Measurements from ENCODE around the gene TPSB2.
"Not testable (repeated sequence)": the region's sequence is repeated elsewhere in the genome, so short reads cannot be mapped to it uniquely, and the experiment has no call there.

Gene TPSB2

GRCh38 chr16:1230084-1230470 is at the start of gene TPSB2:
TPSB2 (minus strand) TSS chr16:1230184; CDS start chr16:1229951, 233 bp downstream.
- not testable (repeated sequence) for DNase-seq

GRCh38 chr16:1279081-1279944 is 49.3 kb upstream of the TPSB2 start:
- DNase-seq = no peak

- no peak for DNase-seq
These were observed 48.5 kb upstream of the TPSB2 start for GRCh38 chr16:1278477-1278876.

GRCh38 chr16:1277617-1278282 is 47.8 kb upstream of the TPSB2 start:
- no peak for DNase-seq

- DNase-seq = no peak
These were observed 47.2 kb upstream of the TPSB2 start for GRCh38 chr16:1277151-1277598.

- DNase-seq = no peak
These were observed 46.5 kb upstream of the TPSB2 start for GRCh38 chr16:1276580-1276878.

- no peak for DNase-seq
These were observed 46.0 kb upstream of the TPSB2 start for GRCh38 chr16:1275791-1276579.

- DNase-seq = no peak
These were observed 44.8 kb upstream of the TPSB2 start for GRCh38 chr16:1274767-1275166.

- DNase-seq = no peak
These were observed 43.8 kb upstream of the TPSB2 start for GRCh38 chr16:1273816-1274215.

- no peak for DNase-seq
These were observed 42.6 kb upstream of the TPSB2 start for GRCh38 chr16:1272453-1273198.

- DNase-seq = not testable (repeated sequence)
These were observed 41.9 kb upstream of the TPSB2 start for GRCh38 chr16:1271724-1272413.

GRCh38 chr16:1271380-1271723 is 41.4 kb upstream of the TPSB2 start:
- no peak for DNase-seq

GRCh38 chr16:1269418-1269817 is 39.4 kb upstream of the TPSB2 start:
- DNase-seq = not testable (repeated sequence)

GRCh38 chr16:1265826-1266225 is 35.8 kb upstream of the TPSB2 start:
- DNase-seq = no peak

- DNase-seq = no peak
These were observed 35.2 kb upstream of the TPSB2 start for GRCh38 chr16:1265090-1265630.

- DNase-seq = no peak
These were observed 34.5 kb upstream of the TPSB2 start for GRCh38 chr16:1264345-1265089.

GRCh38 chr16:1263591-1264344 is 33.8 kb upstream of the TPSB2 start:
- DNase-seq = no peak

GRCh38 chr16:1262846-1263221 is 32.9 kb upstream of the TPSB2 start:
- DNase-seq = no peak

GRCh38 chr16:1262210-1262845 is 32.3 kb upstream of the TPSB2 start:
- no peak for DNase-seq
